BE2C (cell line): Measurements from ENCODE around the gene PLD2.

Source experiments
- DNase-seq: peaks from one replicate; pipeline ENCODE4 v3.0.0-alpha.2; 2020
- H3K27me3 ChIP-seq: fragments of 250-450 bp; sonication (Bioruptor Pico); 2 replicates; pipeline ENCODE4 v1.5.1; 2020; ENCODE audit warnings: mild to moderate bottlenecking
- H3K36me3 ChIP-seq: fragments of 250-450 bp; sonication (Bioruptor Pico); 2 replicates; pipeline ENCODE4 v1.5.1; 2020; ENCODE audit warnings: mild to moderate bottlenecking
- H3K4me1 ChIP-seq: fragments of 250-450 bp; sonication (Bioruptor Pico); 2 replicates; pipeline ENCODE4 v1.5.1; 2020
- H3K4me3 ChIP-seq: 2 replicates; pipeline ENCODE4 v1.5.1; 2011; ENCODE audit warnings: low read depth, low read length
- H3K9me3 ChIP-seq: fragments of 250-450 bp; sonication (Bioruptor Pico); 2 replicates; pipeline ENCODE4 v1.5.1; 2020
- CTCF ChIP-seq: IDR thresholded peaks from 2 replicates; pipeline ENCODE4 v1.5.1; 2012; ENCODE audit warnings: mild to moderate bottlenecking, low read depth, low read length

The PLD2 gene

GRCh38 chr17:4782652-4783051 is 24.3 kb upstream of the PLD2 start:
- Histone ChIP-seq H3K27me3 (peaks cover 59% of the 10 kb centered on the region), H3K4me1 (no peaks in the 10 kb centered on the region), H3K9me3 (no peaks in the 10 kb centered on the region), H3K4me3 (no peak overlapping the region), H3K36me3 (no peaks in the 10 kb centered on the region)
- DNase-seq = no peak
- no peak for TF ChIP-seq CTCF

- no peaks in the 10 kb centered on the region for H3K9me3 ChIP-seq
- DNase-seq = no peak
- H3K36me3 ChIP-seq = no peaks in the 10 kb centered on the region
- peaks cover 50% of the 10 kb centered on the region for H3K27me3 ChIP-seq
- no peaks in the 10 kb centered on the region for H3K4me1 ChIP-seq
- no peak overlapping the region for H3K4me3 ChIP-seq
- no peak for TF ChIP-seq CTCF
These were observed 21.4 kb upstream of the PLD2 start for GRCh38 chr17:4785311-4786105.

- TF ChIP-seq CTCF = no peak
- H3K4me3 ChIP-seq = no peak within 1 kb of the TSS
- peaks cover 48% of the 10 kb centered on the region for H3K27me3 ChIP-seq
- no peaks in the 10 kb centered on the region for H3K4me1 ChIP-seq
- no peaks in the 10 kb centered on the region for H3K9me3 ChIP-seq
- DNase-seq = no peak
- no peaks in the 10 kb centered on the region for H3K36me3 ChIP-seq
These were observed 20.8 kb upstream of the PLD2 start, which contains the start of gene VMO1 for GRCh38 chr17:4786106-4786511. Gene VMO1, minus strand, starts transcription at chr17:4786364. Its CDS starts 12 bp downstream, at chr17:4786352.

- Histone ChIP-seq H3K4me1 (no peaks in the 10 kb centered on the region), H3K27me3 (peaks cover 48% of the 10 kb centered on the region), H3K36me3 (no peaks in the 10 kb centered on the region), H3K4me3 (no peak overlapping the region), H3K9me3 (no peaks in the 10 kb centered on the region)
- no peak for TF ChIP-seq CTCF
- DNase-seq = no peak
These were observed 20.4 kb upstream of the PLD2 start for GRCh38 chr17:4786516-4786915.

- Histone ChIP-seq H3K4me1 (no peaks in the 10 kb centered on the region), H3K27me3 (peaks cover 48% of the 10 kb centered on the region), H3K9me3 (no peaks in the 10 kb centered on the region), H3K36me3 (no peaks in the 10 kb centered on the region), H3K4me3 (no peak overlapping the region)
- DNase-seq = no peak
- TF ChIP-seq CTCF = no peak
These were observed 18.7 kb upstream of the PLD2 start for GRCh38 chr17:4788159-4788806.
